ENCODE data around the gene PSME2. TPM values are rescaled to one million over a fixed set of nuclear protein-coding genes. Genes with fewer than 3 reads are reported as not detected.

Gene PSME2
- total RNA-seq, 1 donor from 2014 or later = 144 TPM

GRCh38 chr14:24145219-24145618 is 1.2 kb downstream of the PSME2 start:
- no peaks in the 10 kb centered on the region for H3K27me3 ChIP-seq (ENCODE audit: low read depth)
- H3K4me3 ChIP-seq = peak overlapping the region; percentile 97
- intact Hi-C loops (cut with DNase I) = no loop called here
- no peaks in the 10 kb centered on the region for H3K9me3 ChIP-seq
- no peak for ATAC-seq
- peaks cover 40% of the 10 kb centered on the region for H3K36me3 ChIP-seq
- no peak for DNase-seq
- TF ChIP-seq, protein P1, sequence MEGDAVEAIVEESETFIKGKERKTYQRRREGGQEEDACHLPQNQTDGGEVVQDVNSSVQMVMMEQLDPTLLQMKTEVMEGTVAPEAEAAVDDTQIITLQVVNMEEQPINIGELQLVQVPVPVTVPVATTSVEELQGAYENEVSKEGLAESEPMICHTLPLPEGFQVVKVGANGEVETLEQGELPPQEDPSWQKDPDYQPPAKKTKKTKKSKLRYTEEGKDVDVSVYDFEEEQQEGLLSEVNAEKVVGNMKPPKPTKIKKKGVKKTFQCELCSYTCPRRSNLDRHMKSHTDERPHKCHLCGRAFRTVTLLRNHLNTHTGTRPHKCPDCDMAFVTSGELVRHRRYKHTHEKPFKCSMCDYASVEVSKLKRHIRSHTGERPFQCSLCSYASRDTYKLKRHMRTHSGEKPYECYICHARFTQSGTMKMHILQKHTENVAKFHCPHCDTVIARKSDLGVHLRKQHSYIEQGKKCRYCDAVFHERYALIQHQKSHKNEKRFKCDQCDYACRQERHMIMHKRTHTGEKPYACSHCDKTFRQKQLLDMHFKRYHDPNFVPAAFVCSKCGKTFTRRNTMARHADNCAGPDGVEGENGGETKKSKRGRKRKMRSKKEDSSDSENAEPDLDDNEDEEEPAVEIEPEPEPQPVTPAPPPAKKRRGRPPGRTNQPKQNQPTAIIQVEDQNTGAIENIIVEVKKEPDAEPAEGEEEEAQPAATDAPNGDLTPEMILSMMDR (IDR thresholded peaks at IDR 0.05) = no peak
- peaks cover 49% of the 10 kb centered on the region for H3K4me1 ChIP-seq
- peak overlapping the region; percentile 90 for H3K27ac ChIP-seq

- DNase-seq (no peak), ATAC-seq (no peak)
- TF ChIP-seq, protein P1 (IDR thresholded peaks at IDR 0.05) = no peak
- Histone ChIP-seq H3K9me3 (no peaks in the 10 kb centered on the region), H3K4me3 (no peak overlapping the region), H3K27ac (no peak overlapping the region), H3K27me3 (ENCODE audit: low read depth) (no peaks in the 10 kb centered on the region), H3K4me1 (peaks cover 51% of the 10 kb centered on the region), H3K36me3 (peaks cover 38% of the 10 kb centered on the region)
- intact Hi-C loops (cut with DNase I) = no loop called here
Observed at GRCh38 chr14:24144451-24144850, 2.0 kb downstream of the PSME2 start.

GRCh38 chr14:24143511-24143910 is 2.9 kb downstream of the PSME2 start:
- ATAC-seq (no peak), DNase-seq (no peak)
- no peaks in the 10 kb centered on the region for H3K27me3 ChIP-seq (ENCODE audit: low read depth)
- peaks cover 50% of the 10 kb centered on the region for H3K4me1 ChIP-seq
- H3K4me3 ChIP-seq = no peak overlapping the region
- H3K27ac ChIP-seq = no peak overlapping the region
- intact Hi-C loops (cut with DNase I) = no loop called here
- H3K9me3 ChIP-seq = no peaks in the 10 kb centered on the region
- TF ChIP-seq, protein P1 (IDR thresholded peaks at IDR 0.05) = no peak
- peaks cover 38% of the 10 kb centered on the region for H3K36me3 ChIP-seq

DNA sequence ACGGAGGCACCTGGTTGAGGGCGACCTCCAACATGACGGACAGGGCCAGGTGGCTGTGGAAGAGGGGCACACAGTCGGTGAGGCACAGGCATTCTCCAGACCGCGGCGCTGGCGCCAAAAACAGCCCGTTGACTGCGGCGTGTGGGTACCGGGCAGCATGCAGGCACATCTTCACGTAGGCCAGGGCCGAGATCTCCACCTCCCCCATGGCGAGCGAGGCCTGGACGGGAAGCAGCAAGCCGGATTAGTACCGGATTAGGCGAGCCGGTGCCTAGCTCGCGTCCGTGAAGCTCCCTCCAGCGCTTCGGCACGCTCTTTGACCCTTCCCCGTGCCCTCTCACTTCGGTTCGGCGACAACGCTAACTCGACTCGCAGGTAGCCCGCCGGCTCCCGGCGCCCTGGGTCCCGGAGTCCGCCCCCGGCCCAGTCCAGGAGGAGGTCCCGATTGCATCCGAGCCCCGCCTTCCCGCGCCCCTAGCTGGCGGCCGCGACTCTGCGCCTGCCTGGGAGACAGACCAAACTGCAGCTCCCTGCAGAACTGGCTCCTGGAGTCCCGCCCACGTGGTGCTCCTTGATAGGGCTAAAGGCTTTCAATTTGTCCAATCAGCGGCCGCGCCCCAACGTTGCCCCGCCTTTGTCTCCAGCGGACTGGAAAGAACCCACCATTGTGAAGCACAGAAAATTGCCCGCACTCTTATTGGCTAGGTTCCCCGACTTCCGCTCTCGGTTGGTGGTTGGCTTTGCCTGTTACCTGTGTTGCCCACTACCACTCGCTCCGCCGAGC is 5.1 kb downstream of the PSME2 start, which contains the start of gene EMC9:
Gene EMC9 (minus strand): TSS at position 495 of the 784 bp plus-strand sequence. CDS start 287 bp downstream, at position 208.
- intact Hi-C loops (cut with DNase I) = no loop called here
- Histone ChIP-seq H3K4me3 (peak within 1 kb of the TSS; percentile 90), H3K36me3 (peaks cover 49% of the 10 kb centered on the region), H3K9me3 (no peaks in the 10 kb centered on the region), H3K4me1 (peaks cover 59% of the 10 kb centered on the region), H3K27ac (peak within 1 kb of the TSS; percentile 85), H3K27me3 (ENCODE audit: low read depth) (no peaks in the 10 kb centered on the region)
- DNase-seq (peak; percentile 100), ATAC-seq (peak; percentile 96 to 97)
- TF ChIP-seq, protein P1 (IDR thresholded peaks at IDR 0.05) = peak; percentile 54

DNA sequence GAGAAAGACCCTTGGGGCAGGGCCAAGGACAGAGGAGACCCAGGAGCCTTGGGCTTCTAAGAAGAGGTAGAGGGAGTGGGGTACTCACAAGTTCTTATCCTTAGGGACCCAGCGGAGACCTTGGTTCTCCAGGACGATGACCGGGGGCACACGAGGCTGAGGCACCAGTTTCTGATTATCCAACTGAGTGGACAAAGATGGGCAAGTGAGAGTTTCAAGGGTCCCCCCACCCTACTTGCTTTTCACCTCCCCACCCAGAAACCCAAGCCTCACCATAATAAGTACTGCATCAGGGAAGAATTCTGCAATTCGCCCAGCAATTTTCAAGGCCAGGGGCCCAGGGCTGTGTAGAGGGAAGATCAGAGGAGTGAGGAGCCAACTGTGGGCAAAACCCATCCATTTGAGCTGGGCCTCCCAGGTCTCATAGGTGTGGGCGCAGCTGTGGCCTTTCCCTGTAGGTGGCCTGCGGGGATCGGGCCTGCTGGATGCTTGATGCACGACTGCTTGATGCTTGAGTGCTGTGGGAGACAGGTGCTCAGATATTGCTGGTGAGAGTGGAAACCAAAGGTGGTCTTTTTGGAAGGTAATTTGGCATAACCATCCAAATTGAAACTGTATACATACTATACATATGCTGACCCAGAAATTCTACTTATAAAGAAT is 7.0 kb downstream of the PSME2 start:
- Histone ChIP-seq H3K9me3 (no peaks in the 10 kb centered on the region), H3K27me3 (ENCODE audit: low read depth) (no peaks in the 10 kb centered on the region), H3K4me3 (peak overlapping the region; percentile 90), H3K27ac (no peak overlapping the region), H3K36me3 (peaks cover 42% of the 10 kb centered on the region), H3K4me1 (peaks cover 53% of the 10 kb centered on the region)
- DNase-seq (no peak), ATAC-seq (no peak)
- intact Hi-C loops (cut with DNase I) = no loop called here
- TF ChIP-seq, protein P1 (IDR thresholded peaks at IDR 0.05) = no peak
